Measurements from ENCODE around the gene EXD1. TPM values are rescaled to one million over a fixed set of nuclear protein-coding genes. Genes with fewer than 3 reads are reported as not detected.
"Not testable (repeated sequence)": the region's sequence is repeated elsewhere in the genome, so short reads cannot be mapped to it uniquely, and the experiment has no call there.

Gene EXD1
- total and polyA plus RNA-seq, 12 donors = not detected

DNA sequence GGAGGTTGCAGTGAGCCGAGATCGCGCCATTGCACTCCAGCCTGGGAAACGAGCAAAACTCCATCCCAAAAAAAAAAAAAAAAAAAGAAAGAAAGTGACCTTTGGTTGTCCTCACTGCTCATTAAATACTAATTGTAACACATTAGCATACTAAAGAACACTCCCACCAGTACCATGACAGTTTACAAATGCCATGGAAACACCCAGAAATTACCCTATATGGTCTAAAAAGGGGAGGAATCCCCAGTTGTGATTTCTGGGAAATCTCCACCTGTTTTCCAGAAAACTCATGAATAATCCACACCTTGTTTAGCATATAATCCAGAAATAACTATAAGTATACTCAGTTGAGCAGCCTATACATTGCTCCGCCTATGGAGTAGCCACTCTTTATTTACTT lies 90.9 kb downstream of the EXD1 start:
- DNase-seq (no peak), ATAC-seq (no peak)
- Histone ChIP-seq H3K4me3 (no peak overlapping the region), H3K36me3 (no peaks in the 10 kb centered on the region), H3K4me1 (no peaks in the 10 kb centered on the region), H3K9me3 (no peaks in the 10 kb centered on the region), H3K27me3 (no peaks in the 10 kb centered on the region), H3K27ac (no peak overlapping the region)
- intact Hi-C loops (cut with DNase I) = no loop called here
- TF ChIP-seq, protein P1, sequence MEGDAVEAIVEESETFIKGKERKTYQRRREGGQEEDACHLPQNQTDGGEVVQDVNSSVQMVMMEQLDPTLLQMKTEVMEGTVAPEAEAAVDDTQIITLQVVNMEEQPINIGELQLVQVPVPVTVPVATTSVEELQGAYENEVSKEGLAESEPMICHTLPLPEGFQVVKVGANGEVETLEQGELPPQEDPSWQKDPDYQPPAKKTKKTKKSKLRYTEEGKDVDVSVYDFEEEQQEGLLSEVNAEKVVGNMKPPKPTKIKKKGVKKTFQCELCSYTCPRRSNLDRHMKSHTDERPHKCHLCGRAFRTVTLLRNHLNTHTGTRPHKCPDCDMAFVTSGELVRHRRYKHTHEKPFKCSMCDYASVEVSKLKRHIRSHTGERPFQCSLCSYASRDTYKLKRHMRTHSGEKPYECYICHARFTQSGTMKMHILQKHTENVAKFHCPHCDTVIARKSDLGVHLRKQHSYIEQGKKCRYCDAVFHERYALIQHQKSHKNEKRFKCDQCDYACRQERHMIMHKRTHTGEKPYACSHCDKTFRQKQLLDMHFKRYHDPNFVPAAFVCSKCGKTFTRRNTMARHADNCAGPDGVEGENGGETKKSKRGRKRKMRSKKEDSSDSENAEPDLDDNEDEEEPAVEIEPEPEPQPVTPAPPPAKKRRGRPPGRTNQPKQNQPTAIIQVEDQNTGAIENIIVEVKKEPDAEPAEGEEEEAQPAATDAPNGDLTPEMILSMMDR (IDR thresholded peaks at IDR 0.05) = no peak
- 90 to 93% methylated on average over 5 of the region's 5 CpGs for WGBS, 2 donors

DNA sequence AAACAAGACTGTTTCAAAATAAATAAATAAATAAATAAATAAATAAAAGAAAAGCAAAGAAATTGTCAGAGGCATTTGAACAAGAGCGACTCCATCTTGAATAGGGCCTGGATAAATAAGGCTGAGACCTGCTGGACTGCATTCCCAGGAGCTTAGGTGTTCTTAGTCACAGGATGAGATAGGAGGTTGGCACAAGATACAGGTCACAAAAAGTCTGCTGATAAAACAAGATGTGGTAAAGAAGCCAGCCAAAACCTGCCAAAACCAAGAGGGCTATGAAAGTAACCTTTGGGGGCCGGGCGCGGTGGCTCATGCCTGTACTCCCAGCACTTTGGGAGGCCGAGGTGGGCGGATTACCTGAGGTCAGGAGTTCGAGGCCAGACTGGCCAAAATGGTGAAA lies 91.4 kb downstream of the EXD1 start:
- H3K4me3 ChIP-seq; DNase-seq; H3K27me3 ChIP-seq; H3K27ac ChIP-seq; intact Hi-C loops (cut with DNase I); H3K36me3 ChIP-seq; H3K9me3 ChIP-seq; H3K4me1 ChIP-seq; ATAC-seq: not testable (repeated sequence)
- WGBS, 2 donors = 92 to 99% methylated on average over 7 of the region's 7 CpGs

DNA sequence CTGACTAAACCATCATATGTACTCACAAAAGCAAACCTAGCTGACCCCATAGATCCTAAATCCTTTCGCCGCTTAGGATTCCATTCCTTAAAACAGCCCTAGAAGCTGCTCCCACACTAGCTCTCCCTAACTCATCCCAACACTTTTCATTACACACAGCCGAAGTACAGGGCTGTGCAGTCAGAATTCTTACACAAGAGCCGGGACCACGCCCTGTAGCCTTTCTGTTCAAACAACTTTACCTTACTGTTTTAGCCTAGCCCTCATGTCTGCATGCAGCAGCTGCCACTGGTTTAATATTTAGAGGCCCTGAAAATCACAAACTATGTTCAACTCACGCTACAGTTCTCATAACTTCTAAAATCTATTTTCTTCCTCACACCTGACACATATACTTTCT lies 95.0 kb downstream of the EXD1 start:
- intact Hi-C loops (cut with DNase I); H3K4me1 ChIP-seq; H3K4me3 ChIP-seq; DNase-seq; H3K27me3 ChIP-seq; H3K9me3 ChIP-seq; H3K36me3 ChIP-seq; ATAC-seq; H3K27ac ChIP-seq: not testable (repeated sequence)
- WGBS, 2 donors = 89 to 95% methylated on average over 6 of the region's 6 CpGs

DNA sequence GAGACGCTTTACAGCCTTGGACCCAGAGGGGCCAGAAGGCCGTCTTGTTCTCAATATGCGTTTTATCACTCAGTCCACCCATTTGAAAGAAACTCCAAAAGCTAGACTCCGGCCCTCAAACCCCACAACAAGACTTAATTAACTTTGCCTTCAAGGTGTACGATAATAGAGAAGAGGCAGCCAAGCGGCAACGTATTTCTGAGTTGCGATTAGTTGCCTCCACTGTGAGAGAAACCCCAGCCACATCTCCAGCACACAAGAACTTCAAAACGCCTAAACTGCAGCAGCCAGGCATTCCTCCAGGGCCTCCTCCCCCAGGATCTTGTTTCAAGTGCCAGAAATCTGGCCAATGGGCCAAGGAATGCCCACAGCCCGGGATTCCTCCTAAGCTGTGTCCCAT lies 97.1 kb downstream of the EXD1 start:
- DNase-seq (no peak), ATAC-seq (no peak)
- Histone ChIP-seq H3K27me3 (no peaks in the 10 kb centered on the region), H3K9me3 (peaks cover 0 to 13% (median 0%) of the 10 kb centered on the region in 11 donors), H3K4me3 (no peak overlapping the region), H3K36me3 (no peaks in the 10 kb centered on the region), H3K4me1 (no peaks in the 10 kb centered on the region), H3K27ac (no peak overlapping the region)
- intact Hi-C loops (cut with DNase I) = no loop called here
- WGBS, 2 donors = 76 to 77% methylated on average over 10 of the region's 10 CpGs
- TF ChIP-seq, protein P1 (IDR thresholded peaks at IDR 0.05) = no peak

Other genes with a start within 250 kb of the EXD1 start
- 10 to 100 TPM; 10.0 to 14.8 (median 12.2) TPM for gene INO80, start 114.5 kb downstream of the EXD1 start, total RNA-seq
- 1 to 10 TPM; 4.8 to 7.7 TPM for gene INO80, start 114.5 kb downstream of the EXD1 start, polyA plus RNA-seq
- gene CHP1, start 511 bp upstream of the EXD1 start, total RNA-seq = 100 to 1,000 TPM in 9 of 10 donors, 10 to 100 TPM in 1; 86.5 to 133 (median 120) TPM
- gene CHP1, start 511 bp upstream of the EXD1 start, polyA plus RNA-seq = 10 to 100 TPM; 22.5 to 93.1 TPM
- gene OIP5, start 101.8 kb upstream of the EXD1 start, total RNA-seq = 1 to 10 TPM in 1 of 10 donors, under 1 TPM in 4, not detected in 5; 0.18 to 1.0 (median 0.23) TPM
- under 1 TPM in 1 of 2 donors, not detected in 1; 0.33 TPM for gene OIP5, start 101.8 kb upstream of the EXD1 start, polyA plus RNA-seq
- 10 to 100 TPM in 1 of 10 donors, 1 to 10 TPM in 6, under 1 TPM in 3; 0.81 to 16.6 (median 1.6) TPM for gene NUSAP1, start 102.1 kb upstream of the EXD1 start, total RNA-seq
- gene NUSAP1, start 102.1 kb upstream of the EXD1 start, polyA plus RNA-seq = under 1 TPM; 0.66 to 0.74 TPM
- 10 to 100 TPM; 27.1 to 63.9 (median 44.8) TPM for gene NDUFAF1, start 171.7 kb upstream of the EXD1 start, total RNA-seq
- gene NDUFAF1, start 171.7 kb upstream of the EXD1 start, polyA plus RNA-seq = 10 to 100 TPM; 34.4 to 45.3 TPM
- 10 to 100 TPM; 25.8 to 38.0 (median 31.4) TPM for gene RTF1, start 186.3 kb upstream of the EXD1 start, total RNA-seq
- 10 to 100 TPM; 10.8 to 19.1 TPM for gene RTF1, start 186.3 kb upstream of the EXD1 start, polyA plus RNA-seq

Data from heart right ventricle (tissue), 16 donors.